ENCODE data around the gene DIRAS2. TPM values are rescaled to one million over a fixed set of nuclear protein-coding genes. Genes with fewer than 3 reads are reported as not detected.
"Not testable (repeated sequence)": the region's sequence is repeated elsewhere in the genome, so short reads cannot be mapped to it uniquely, and the experiment has no call there.

Gene DIRAS2
- polyA plus RNA-seq (2013, experiment 1 of 2) = 1.00 TPM
- polyA plus RNA-seq (2013, experiment 2 of 2) = 1.2 TPM

- no peaks in the 10 kb centered on the region for H3K36me3 ChIP-seq (ENCODE audit: control insufficient read depth, insufficient read depth, low read length)
- peak within 1 kb of the TSS; percentile 43 for H3K4me3 ChIP-seq (ENCODE audit: extremely low read depth, insufficient read depth, low read length, poor library complexity, severe bottlenecking)
- H3K4me1 ChIP-seq (ENCODE audit: control insufficient read depth, insufficient read depth, low read length, poor library complexity, severe bottlenecking) = no peaks in the 10 kb centered on the region
- H3K27ac ChIP-seq (ENCODE audit: low read depth, low read length, severe bottlenecking) = no peak within 1 kb of the TSS
- no peaks in the 10 kb centered on the region for H3K9me3 ChIP-seq (ENCODE audit: control insufficient read depth, low read length)
- WGBS, 2 experiments (ENCODE audit: insufficient coverage in 2 of 2) = 2 to 4% methylated on average over 22 to 40 of the region's 53 CpGs
Measured at GRCh38 chr9:90642570-90643539, at the start of gene DIRAS2. TSS of gene DIRAS2 (minus strand) at chr9:90642824. CDS start at chr9:90613827, 28,997 bp downstream.

DNA sequence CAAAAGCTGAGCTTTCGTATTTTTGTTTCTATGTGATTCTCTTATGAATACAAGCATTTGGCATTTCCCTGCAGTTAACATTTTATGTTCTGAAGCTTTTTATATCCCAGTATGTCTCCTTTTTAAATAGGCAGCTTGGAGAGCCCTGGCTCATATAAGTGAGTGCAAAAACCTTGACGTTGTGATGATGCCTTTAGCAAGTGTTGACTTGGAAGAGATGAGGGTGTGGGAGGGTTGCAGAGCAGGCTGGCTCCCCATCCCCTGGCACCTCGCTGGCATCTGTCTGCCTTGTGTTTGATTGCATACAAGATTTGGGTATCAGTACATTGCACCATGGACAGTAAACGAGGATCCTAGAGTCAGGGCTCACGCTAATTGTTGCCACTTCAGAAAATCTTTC lies 42.1 kb upstream of the DIRAS2 start:
- no peaks in the 10 kb centered on the region for H3K36me3 ChIP-seq (ENCODE audit: control insufficient read depth, insufficient read depth, low read length)
- no peaks in the 10 kb centered on the region for H3K9me3 ChIP-seq (ENCODE audit: control insufficient read depth, low read length)
- 61 to 87% methylated on average over 2 to 5 of the region's 5 CpGs for WGBS, 2 experiments (ENCODE audit: insufficient coverage in 2 of 2)
- no peak overlapping the region for H3K27ac ChIP-seq (ENCODE audit: low read depth, low read length, severe bottlenecking)
- no peaks in the 10 kb centered on the region for H3K4me1 ChIP-seq (ENCODE audit: control insufficient read depth, insufficient read depth, low read length, poor library complexity, severe bottlenecking)
- no peak overlapping the region for H3K4me3 ChIP-seq (ENCODE audit: extremely low read depth, insufficient read depth, low read length, poor library complexity, severe bottlenecking)

- Histone ChIP-seq H3K36me3 (ENCODE audit: control insufficient read depth, insufficient read depth, low read length) (no peaks in the 10 kb centered on the region), H3K9me3 (ENCODE audit: control insufficient read depth, low read length) (no peaks in the 10 kb centered on the region), H3K27ac (ENCODE audit: low read depth, low read length, severe bottlenecking) (no peak overlapping the region), H3K4me1 (ENCODE audit: control insufficient read depth, insufficient read depth, low read length, poor library complexity, severe bottlenecking) (no peaks in the 10 kb centered on the region), H3K4me3 (ENCODE audit: extremely low read depth, insufficient read depth, low read length, poor library complexity, severe bottlenecking) (no peak overlapping the region)
- no CpG with 5 or more reads among the region's 1 CpG for WGBS, 2 experiments (ENCODE audit: insufficient coverage in 2 of 2)
Measured at GRCh38 chr9:90684106-90684505, 41.5 kb upstream of the DIRAS2 start.

DNA sequence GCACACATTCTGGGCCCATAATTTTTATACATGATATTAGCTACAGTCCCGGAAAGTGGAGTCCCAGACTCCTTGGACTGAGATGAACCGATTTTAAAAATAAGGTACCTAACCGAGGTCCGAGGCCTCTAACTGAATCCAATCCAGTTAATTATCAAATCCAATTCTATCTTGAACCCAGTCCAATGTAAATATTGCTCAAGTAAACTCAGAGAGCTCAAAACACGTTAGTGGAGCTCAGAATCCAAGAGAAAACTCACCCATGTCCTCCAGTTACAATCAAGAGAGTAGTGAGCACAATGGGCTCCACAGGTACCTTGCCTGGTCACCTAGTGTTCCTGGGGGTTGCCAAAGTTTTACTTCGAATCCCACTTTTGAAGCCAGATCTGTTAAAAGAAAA lies 37.9 kb upstream of the DIRAS2 start:
- 95 to 100% methylated on average over 3 to 5 of the region's 6 CpGs for WGBS, 2 experiments (ENCODE audit: insufficient coverage in 2 of 2)

GRCh38 chr9:90665072-90665471 lies 22.4 kb upstream of the DIRAS2 start:
- WGBS, 2 experiments (ENCODE audit: insufficient coverage in 2 of 2) = 45 to 78% methylated on average over 2 of the region's 4 CpGs
- H3K4me3 ChIP-seq (ENCODE audit: extremely low read depth, insufficient read depth, low read length, poor library complexity, severe bottlenecking) = no peak overlapping the region
- no peaks in the 10 kb centered on the region for H3K36me3 ChIP-seq (ENCODE audit: control insufficient read depth, insufficient read depth, low read length)
- H3K27ac ChIP-seq (ENCODE audit: low read depth, low read length, severe bottlenecking) = no peak overlapping the region
- no peaks in the 10 kb centered on the region for H3K9me3 ChIP-seq (ENCODE audit: control insufficient read depth, low read length)
- no peaks in the 10 kb centered on the region for H3K4me1 ChIP-seq (ENCODE audit: control insufficient read depth, insufficient read depth, low read length, poor library complexity, severe bottlenecking)

More for the DNA sequence above, 37.9 kb upstream of the DIRAS2 start:
- Histone ChIP-seq H3K27ac (ENCODE audit: low read depth, low read length, severe bottlenecking) (no peak overlapping the region), H3K36me3 (ENCODE audit: control insufficient read depth, insufficient read depth, low read length) (no peaks in the 10 kb centered on the region), H3K9me3 (ENCODE audit: control insufficient read depth, low read length) (no peaks in the 10 kb centered on the region), H3K4me3 (ENCODE audit: extremely low read depth, insufficient read depth, low read length, poor library complexity, severe bottlenecking) (no peak overlapping the region), H3K4me1 (ENCODE audit: control insufficient read depth, insufficient read depth, low read length, poor library complexity, severe bottlenecking) (no peaks in the 10 kb centered on the region)

- no peak overlapping the region for H3K4me3 ChIP-seq (ENCODE audit: extremely low read depth, insufficient read depth, low read length, poor library complexity, severe bottlenecking)
Measured at GRCh38 chr9:90659650-90660364, 17.2 kb upstream of the DIRAS2 start.

GRCh38 chr9:90658783-90659182 lies 16.2 kb upstream of the DIRAS2 start:
- H3K27ac ChIP-seq (ENCODE audit: low read depth, low read length, severe bottlenecking) = no peak overlapping the region
- H3K9me3 ChIP-seq (ENCODE audit: control insufficient read depth, low read length) = no peaks in the 10 kb centered on the region
- WGBS, 2 experiments (ENCODE audit: insufficient coverage in 2 of 2) = no CpG with 5 or more reads among the region's 4 CpGs
- no peaks in the 10 kb centered on the region for H3K36me3 ChIP-seq (ENCODE audit: control insufficient read depth, insufficient read depth, low read length)
- no peak overlapping the region for H3K4me3 ChIP-seq (ENCODE audit: extremely low read depth, insufficient read depth, low read length, poor library complexity, severe bottlenecking)
- no peaks in the 10 kb centered on the region for H3K4me1 ChIP-seq (ENCODE audit: control insufficient read depth, insufficient read depth, low read length, poor library complexity, severe bottlenecking)

More at GRCh38 chr9:90659650-90660364, 17.2 kb upstream of the DIRAS2 start:
- Histone ChIP-seq H3K9me3 (ENCODE audit: control insufficient read depth, low read length) (no peaks in the 10 kb centered on the region), H3K36me3 (ENCODE audit: control insufficient read depth, insufficient read depth, low read length) (no peaks in the 10 kb centered on the region), H3K4me1 (ENCODE audit: control insufficient read depth, insufficient read depth, low read length, poor library complexity, severe bottlenecking) (no peaks in the 10 kb centered on the region), H3K27ac (ENCODE audit: low read depth, low read length, severe bottlenecking) (no peak overlapping the region)
- no CpG with 5 or more reads among the region's 3 CpGs for WGBS, 2 experiments (ENCODE audit: insufficient coverage in 2 of 2)

DNA sequence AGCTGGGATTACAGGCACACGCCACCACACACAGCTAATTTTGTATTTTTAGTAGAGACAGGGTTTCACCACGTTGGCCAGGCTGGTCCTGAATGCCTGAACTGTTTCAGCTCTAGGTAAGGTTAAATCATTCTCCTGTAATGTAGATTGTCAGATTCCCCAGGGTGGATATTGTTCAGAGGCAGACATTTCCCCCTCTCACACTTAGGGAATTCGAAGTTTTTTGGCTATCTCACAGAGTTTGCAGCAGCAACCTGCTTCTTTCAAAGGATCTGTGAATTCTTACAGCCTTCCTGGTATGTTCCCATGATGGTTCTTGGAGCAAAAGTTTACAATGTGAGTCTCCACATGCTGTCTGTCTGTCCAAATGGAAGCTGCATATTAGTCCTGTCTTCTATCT lies 15.6 kb upstream of the DIRAS2 start:
- Histone ChIP-seq H3K4me1 (ENCODE audit: control insufficient read depth, insufficient read depth, low read length, poor library complexity, severe bottlenecking) (no peaks in the 10 kb centered on the region), H3K9me3 (ENCODE audit: control insufficient read depth, low read length) (no peaks in the 10 kb centered on the region), H3K4me3 (ENCODE audit: extremely low read depth, insufficient read depth, low read length, poor library complexity, severe bottlenecking) (no peak overlapping the region), H3K27ac (ENCODE audit: low read depth, low read length, severe bottlenecking) (no peak overlapping the region), H3K36me3 (ENCODE audit: control insufficient read depth, insufficient read depth, low read length) (no peaks in the 10 kb centered on the region)
- WGBS, 2 experiments (ENCODE audit: insufficient coverage in 2 of 2) = 60% methylated on average over 1 of the region's 3 CpGs; no CpG with 5 or more reads in 1 of the 2 experiments

DNA sequence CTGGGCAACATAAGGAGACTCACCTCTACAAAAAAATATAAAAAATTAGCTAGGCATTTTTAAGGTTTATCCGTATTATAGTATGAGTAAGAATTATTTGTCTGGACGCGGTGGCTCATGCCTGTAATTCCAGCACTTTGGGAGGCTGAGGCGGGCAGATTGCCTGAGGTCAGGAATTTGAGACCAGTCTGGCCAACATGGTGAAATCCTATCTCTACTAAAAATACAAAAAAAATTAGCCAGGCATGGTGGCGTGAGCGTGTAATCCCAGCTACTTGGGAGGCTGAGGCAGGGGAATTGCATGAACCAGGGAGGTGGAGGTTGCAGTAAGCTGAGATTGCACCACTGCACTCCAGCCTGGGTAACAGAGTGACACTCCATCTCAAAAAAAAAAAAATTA lies 14.3 kb upstream of the DIRAS2 start:
- H3K9me3 ChIP-seq (ENCODE audit: control insufficient read depth, low read length); H3K4me3 ChIP-seq (ENCODE audit: extremely low read depth, insufficient read depth, low read length, poor library complexity, severe bottlenecking); H3K27ac ChIP-seq (ENCODE audit: low read depth, low read length, severe bottlenecking); H3K4me1 ChIP-seq (ENCODE audit: control insufficient read depth, insufficient read depth, low read length, poor library complexity, severe bottlenecking); H3K36me3 ChIP-seq (ENCODE audit: control insufficient read depth, insufficient read depth, low read length): not testable (repeated sequence)
- WGBS, 2 experiments (ENCODE audit: insufficient coverage in 2 of 2) = 84 to 94% methylated on average over 3 to 4 of the region's 6 CpGs

DNA sequence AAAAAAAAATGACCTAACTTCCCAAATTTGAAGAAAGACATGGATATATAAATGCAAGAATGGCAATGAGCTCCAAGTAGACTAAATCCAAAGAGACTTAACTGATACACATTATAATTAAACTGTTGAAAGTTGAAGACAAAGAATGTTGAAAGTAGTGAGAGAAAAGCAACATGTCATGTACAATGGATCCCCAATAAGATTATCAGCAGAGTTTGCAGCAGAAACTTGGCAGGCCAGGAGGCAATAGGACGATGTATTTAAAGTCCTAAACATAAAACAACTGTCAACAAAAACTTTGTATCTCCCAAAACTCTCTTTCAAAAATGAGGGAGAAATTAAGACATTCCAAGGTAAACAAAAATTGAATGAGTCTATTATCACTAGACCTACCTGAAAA lies 8.6 kb upstream of the DIRAS2 start:
- H3K4me1 ChIP-seq (ENCODE audit: control insufficient read depth, insufficient read depth, low read length, poor library complexity, severe bottlenecking) = no peaks in the 10 kb centered on the region
- no peak overlapping the region for H3K4me3 ChIP-seq (ENCODE audit: extremely low read depth, insufficient read depth, low read length, poor library complexity, severe bottlenecking)
- H3K9me3 ChIP-seq (ENCODE audit: control insufficient read depth, low read length) = peaks cover 4% of the 10 kb centered on the region
- WGBS, 2 experiments (ENCODE audit: insufficient coverage in 2 of 2) = no CpG with 5 or more reads among the region's 1 CpG
- no peaks in the 10 kb centered on the region for H3K36me3 ChIP-seq (ENCODE audit: control insufficient read depth, insufficient read depth, low read length)
- H3K27ac ChIP-seq (ENCODE audit: low read depth, low read length, severe bottlenecking) = no peak overlapping the region
